ENCODE results near the gene AGL.
"Not testable (repeated sequence)": the region's sequence is repeated elsewhere in the genome, so short reads cannot be mapped to it uniquely, and the experiment has no call there.

The AGL gene

DNA sequence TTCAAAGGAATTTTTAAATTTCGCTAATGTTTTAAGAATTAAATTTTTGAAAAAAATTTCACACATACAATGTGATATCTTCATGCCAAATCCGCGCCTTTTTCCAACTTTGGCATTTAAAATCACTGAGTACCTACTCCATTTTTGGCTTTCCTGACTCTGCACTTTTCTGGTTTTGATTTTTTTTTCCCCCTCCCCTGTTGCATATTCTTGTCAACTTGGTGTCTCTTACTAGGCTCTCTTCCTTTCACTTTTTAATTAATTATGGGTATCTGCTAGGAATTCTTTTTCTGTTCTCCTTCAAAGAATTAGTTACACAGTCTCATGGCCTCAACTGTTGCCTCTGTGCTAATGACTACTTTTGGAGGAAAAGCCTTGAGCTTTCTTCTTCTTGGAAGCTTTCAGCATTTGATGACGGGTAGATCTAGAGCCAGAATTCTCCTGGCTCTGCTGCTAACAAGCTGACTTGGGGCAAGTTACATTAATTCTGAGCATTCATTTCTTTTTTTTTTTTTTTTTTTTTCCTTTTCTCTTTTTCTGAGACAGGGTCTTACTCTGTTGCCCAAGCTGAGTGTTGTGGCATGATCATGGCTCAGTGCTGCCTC, 1.8 kb downstream of the AGL start:
- no peak for DNase-seq (ENCODE audit: low read depth in 2 of 2)

DNA sequence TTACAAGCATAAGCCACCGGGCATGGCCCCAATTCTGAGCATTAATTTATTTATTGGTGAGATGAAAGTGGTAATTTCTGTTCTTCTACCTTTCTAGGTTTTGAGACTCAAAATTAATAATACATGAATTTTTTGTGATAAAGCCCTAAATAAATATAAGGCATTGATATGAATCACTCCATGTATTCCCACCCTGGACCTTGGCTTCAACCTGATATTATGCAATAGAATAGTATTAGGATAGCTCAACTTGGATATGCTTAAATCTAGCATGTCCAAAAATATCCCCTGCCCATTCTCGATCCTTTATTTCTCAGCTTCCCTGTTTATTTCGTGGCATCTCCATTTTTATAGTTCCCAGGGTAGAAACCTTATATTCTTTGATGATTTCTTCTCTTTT, 2.5 kb downstream of the AGL start:
- no peak for DNase-seq (ENCODE audit: low read depth in 2 of 2)

DNA sequence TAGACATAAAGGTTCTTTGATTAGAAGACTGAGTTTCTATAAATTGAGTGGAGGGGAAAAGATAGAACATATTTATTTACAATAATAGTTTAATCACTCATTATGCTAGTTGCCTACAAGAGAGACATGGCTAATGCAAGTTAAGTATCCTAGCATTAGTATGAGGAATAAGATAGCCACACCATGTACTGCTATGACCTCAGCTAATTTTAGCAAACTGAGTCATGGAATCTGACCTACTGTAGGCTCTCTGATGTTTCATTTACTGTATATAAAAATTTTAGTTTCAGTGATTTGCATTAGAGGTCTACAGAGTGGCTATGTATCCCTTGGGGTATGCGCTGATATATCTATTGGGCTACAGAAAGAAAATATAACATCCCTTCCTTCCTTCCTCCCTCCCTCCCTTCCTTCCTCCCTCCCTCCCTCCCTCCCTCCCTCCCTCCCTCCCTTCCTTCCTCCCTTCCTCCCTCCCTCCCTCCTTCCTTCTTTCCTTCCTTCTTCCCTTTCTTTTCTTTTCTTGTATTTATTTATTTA, 5.8 kb downstream of the AGL start:
- DNase-seq (ENCODE audit: low read depth in 2 of 2) = no peak

DNA sequence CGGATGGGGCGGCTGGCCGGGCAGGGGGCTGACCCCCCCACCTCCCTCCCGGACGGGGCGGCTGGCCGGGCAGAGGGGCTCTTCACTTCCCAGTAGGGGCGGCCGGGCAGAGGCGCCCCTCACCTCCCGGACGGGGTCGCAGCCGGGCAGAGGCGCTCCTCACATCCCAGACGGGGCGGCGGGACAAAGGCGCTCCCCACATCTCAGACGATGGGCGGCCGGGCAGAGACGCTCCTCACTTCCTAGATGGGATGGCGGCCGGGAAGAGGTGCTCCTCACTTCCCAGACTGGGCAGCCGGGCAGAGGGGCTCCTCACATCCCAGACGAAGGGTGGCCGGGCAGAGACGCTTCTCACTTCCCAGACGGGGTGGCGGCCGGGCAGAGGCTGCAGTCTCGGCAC, 6.9 kb downstream of the AGL start:
- DNase-seq (ENCODE audit: low read depth in 2 of 2) = not testable (repeated sequence)

DNA sequence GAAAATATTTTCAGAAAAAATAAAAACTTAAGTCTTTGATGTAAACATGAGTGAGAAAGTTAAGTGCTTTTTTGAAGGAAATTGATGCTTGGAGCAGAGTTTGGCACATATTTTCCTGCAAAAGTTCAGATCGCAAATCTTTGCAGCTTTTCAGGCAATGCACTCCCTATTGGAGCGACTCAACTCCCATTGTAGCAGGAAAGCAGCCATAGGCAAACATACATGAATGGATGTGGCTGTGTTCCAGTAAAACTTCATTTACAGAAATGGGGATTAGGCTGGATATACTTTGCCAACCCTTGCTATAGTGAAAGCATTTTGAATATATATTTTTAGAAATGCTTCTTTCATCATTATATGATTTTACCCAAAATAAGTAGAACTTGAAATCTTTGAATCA, 8.1 kb downstream of the AGL start:
- DNase-seq (ENCODE audit: low read depth in 2 of 2) = no peak

DNA sequence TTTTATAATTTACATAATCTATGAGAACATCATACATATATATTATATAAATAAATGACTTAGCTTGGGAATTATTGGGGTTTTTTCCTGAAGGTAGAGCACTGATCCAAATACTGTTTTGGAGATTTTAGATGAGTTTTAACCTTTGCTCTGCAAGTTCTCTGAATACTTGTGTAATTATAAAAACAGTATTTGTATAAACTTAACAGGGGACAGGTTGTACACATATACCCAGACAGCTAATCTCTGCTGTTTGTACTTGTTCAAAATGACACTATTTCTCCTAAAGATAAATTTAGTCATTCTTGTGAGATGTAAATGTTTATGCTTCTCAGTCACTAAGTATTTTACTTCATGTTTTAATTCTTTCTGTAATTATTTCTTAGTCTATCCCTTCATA, 8.7 kb downstream of the AGL start:
- DNase-seq (ENCODE audit: low read depth in 2 of 2) = no peak

DNA sequence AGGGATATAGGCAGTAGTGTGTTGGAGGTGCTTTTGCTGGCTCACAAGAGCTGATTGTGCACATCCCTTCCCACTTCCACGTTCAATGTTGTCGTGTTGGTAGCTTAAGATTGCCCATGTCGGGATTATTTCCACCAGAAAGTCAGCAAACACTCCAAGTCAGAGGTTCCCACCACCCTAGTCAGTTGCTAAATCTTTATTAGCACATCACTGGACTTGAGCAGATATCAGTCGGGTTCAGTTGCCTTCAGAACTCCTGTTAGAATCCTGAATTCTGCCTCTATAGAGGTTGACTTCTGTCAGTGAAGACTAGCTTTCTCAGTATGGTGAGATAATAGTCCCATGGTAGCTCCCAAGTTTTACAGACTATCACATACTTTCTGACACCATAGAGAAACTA, 10.5 kb downstream of the AGL start:
- no peak for DNase-seq (ENCODE audit: low read depth in 2 of 2)

DNA sequence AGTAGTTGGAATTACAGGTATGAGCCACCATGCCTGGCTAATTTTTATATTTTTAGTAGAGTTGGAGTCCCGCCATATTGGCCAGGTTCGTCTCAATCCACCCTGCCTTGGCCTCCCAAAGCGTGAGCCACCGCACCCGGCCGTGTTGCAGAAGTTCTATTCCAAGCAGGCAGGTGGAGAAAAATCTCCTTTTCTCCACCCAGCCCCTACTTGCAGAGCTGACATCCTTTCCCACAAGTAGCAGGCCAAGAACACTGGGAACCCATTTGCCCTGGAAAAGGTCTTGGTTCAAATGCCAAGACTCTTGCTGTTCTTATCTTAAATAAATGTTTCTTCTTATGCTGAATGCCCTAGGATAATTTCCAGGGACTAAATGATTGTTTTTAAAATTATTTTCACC, 17.5 kb downstream of the AGL start:
- DNase-seq (ENCODE audit: low read depth in 2 of 2) = no peak

DNA sequence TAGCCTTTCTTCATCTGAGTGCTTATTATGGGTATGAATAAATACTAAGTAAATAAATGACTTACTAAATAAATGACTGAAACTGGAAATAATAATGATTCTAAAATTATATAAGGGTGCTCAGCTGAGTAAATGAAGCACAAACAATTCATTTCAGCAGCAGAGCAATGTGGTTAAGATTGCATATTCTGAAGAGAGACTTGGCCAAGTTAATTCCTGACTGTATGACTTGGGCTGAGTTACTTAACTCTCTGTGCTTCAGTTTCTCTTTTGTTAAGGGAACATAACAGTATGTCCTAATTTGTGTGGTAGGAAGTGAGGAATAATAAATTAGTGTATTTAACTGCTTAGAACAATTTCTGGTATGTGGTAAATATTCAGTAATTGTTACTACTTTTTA, 19.1 kb downstream of the AGL start:
- no peak for DNase-seq (ENCODE audit: low read depth in 2 of 2)

DNA sequence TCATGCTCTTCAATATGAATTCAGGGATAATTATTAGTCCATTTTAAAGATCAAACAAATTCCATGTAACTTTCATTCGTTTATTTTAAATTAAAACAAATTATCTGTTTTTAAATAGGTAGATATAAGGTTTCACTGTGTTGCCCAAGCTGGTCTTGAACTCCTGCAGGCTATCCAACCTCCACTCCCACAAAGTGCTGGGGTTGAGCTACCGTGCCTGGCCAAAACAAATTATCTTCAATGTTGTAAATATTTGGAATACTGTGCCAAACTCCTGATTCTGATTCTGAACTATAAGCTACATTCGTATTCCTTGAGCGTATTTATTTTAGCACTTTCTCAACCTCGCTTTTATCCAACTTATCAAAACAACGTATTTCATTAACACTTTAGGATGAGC, 19.6 kb downstream of the AGL start:
- no peak for DNase-seq (ENCODE audit: low read depth in 2 of 2)

DNA sequence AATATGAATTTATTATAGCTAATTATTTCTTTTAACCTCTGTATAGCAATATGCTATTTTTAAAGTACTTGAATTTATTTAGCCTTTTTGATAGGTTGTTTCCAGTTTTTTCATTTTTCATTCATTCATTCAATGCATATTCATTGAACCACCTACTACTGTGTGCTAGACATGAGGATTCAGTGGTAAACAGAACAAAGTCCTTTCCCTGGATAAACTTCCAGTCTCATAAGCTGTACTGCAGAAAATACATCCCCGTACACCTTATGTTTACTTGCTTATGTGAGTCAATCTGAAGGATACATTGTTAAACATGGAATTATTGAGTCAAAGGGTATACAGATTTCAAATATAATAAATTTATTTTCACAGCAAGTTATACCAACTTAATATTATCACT, 21.9 kb downstream of the AGL start:
- no peak for DNase-seq (ENCODE audit: low read depth in 2 of 2)

DNA sequence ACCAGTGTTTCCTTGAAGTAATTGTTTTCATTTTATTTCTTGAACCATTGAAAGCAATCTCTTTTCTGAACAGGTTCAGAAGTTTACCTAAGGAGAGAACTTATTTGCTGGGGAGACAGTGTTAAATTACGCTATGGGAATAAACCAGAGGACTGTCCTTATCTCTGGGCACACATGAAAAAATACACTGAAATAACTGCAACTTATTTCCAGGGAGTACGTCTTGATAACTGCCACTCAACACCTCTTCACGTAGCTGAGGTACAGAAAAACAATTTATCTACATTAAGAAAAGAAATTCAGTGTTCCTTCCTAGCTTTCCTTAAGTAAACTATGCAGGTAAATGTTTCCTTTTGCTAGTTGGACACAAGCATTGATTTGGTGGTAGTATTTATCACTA, 27.4 kb downstream of the AGL start:
- no peak for DNase-seq (ENCODE audit: low read depth in 2 of 2)

DNA sequence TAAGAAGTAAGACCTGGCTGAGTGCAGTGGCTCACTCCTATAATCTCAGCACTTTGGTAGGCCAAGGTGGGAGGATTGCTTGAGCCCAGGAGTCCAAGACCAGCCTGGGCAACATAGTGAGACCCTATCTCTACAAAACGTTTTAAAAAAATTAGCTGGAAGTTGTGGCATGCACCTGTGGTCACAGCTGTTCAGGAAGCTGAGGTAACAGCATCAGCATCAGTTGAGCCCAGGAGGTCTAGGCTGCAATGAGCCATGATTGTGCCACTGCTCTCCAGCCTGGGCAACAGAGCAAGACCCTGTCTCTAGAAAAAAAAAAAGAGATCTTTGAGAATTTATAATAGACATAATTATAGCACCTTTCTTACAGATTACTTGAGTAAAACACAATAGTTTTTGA, 36.0 kb downstream of the AGL start:
- no peak for DNase-seq (ENCODE audit: low read depth in 2 of 2)

DNA sequence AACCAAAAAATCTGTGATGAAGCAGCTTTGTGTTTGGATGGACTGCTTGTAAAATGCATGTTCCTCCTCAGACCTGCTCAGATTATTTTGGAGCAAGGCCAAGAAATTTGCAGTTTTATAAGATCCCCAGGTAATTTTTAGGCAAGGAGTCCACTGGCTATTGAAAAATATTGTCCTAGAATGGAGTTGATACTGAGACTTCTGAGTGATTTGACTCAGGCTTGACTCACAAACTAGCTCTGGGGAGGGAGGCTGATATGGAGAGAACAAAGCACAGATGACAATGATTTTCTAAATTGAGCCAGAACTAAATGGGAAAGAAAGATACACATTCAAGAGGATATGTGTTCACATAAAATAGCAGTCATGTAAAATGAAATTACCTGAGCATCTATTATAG, 36.7 kb downstream of the AGL start:
- DNase-seq (ENCODE audit: low read depth in 2 of 2) = no peak

DNA sequence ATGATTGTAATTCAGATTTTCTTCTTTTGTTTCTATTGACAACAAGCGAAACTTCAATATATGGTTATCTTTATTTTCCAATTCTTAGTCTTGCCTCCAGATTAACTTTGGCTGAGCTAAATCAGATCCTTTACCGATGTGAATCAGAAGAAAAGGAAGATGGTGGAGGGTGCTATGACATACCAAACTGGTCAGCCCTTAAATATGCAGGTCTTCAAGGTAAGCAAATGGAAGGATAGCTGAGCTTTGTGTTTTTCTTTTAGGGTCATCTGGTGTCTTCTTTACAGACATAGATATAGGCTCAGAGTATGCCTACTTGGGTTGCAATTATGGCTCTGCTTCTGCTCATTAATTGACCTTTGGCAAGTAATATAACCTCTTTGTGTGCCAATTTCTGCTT, 37.7 kb downstream of the AGL start:
- DNase-seq (ENCODE audit: low read depth in 2 of 2) = no peak

DNA sequence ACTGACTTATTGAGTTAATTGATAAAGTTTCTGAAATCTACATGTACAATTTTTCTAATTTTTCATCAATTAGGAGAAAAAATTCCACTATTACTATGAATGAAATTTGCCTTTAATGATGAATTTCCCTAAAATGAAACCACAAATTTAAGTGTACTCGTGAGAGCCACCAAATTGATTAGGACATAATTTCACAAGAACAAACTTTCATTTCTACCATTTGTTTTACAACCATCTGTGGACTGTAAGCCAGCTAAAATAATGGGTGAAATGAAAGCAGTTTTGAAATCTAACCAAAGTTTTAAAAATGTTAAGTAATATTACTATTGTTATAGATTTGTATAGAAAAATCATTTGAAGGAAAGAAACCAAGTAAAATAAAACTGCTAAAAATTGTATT, 41.8 kb downstream of the AGL start:
- no peak for DNase-seq (ENCODE audit: low read depth in 2 of 2)

DNA sequence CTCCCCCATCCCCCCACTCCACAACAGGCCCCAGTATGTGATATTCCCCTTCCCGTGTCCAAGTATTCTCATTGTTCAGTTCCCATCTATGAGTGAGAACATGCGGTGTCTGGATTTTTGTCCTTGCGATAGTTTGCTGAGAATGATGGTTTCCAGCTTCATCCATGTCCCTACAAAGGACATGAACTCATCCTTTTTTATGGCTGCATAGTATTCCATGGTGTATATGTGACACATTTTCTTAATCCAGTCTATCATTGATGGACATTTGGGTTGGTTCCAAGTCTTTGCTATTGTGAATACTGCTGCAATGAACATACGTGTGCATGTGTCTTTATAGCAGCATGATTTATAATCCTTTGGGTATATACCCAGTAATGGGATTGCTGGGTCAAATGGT, 53.1 kb downstream of the AGL start:
- not testable (repeated sequence) for DNase-seq (ENCODE audit: low read depth in 2 of 2)

DNA sequence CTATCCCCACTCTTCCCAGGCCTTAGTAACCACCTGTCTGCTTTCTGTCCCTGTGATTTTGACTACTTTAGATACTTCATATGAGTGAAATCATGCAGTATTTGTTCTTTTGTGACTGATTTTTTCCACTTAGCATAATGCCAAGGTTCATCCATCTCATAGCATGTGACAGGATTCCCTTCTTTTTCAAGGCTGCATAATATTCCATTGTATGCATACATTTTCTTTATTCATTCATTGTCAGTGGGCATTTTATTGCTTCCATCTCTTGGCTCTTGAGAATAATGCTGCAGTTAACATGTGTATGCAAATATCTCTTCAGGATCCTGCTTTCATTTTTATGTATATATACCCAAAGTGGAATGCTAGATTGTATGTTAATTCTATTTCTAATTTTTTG, 56.4 kb downstream of the AGL start:
- no peak for DNase-seq (ENCODE audit: low read depth in 2 of 2)

DNA sequence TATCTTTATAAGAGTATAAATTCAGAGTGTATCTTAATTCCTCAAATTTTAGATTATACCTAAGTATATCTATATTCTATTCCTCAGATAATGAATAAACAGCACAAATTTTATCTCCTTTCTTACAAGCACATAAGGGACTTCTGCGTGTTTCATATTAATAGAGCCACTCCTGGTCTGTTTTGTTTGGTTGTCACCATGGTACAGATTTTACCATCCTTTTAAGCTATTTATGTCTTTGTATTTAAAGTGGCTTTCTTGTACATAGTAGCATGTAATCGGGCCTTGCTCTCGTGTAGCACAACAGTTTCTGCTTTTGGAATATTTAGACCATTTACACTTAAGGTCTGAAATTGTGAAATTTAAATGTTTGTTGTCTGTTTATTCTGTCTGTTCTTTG, 67.1 kb downstream of the AGL start:
- no peak for DNase-seq (ENCODE audit: low read depth in 2 of 2)

DNA sequence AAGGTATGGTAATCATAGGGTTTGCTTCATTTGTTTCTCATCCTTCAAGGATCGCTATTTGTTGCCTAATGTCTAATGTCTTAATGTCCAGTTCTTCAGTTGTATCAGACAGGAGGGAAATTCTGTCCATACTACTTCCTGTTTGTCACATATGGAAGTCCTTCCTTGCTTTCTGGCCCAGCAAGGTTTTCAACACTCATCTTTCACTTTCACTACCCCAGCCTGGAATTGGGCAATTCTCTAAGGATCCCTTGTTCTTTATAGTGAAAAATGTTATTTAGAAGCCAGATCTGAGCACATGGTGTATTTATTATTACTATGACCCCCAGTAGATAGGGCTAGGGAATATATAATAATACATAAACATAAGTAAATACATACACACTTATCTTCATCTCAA, 69.1 kb downstream of the AGL start:
- no peak for DNase-seq (ENCODE audit: low read depth in 2 of 2)

DNA sequence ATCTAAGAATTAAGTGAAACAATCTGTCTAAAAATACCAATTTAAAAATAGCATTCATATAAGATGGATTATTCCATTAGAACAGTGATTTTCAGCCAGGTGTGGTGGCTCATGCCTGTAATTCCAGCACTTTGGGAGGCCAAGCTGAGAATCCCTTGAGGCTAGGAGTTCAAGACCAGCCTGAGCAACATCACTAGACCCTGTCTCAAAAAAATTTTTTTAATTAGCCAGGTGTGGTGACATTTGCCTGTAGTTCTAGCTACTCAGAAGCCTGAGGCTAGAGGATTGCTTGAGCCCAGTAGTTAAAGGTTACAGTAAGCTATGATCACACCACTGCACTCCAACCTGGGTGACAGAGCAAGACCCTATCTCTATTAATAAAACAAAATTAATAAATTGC, 84.6 kb downstream of the AGL start:
- DNase-seq (ENCODE audit: low read depth in 2 of 2) = no peak

DNA sequence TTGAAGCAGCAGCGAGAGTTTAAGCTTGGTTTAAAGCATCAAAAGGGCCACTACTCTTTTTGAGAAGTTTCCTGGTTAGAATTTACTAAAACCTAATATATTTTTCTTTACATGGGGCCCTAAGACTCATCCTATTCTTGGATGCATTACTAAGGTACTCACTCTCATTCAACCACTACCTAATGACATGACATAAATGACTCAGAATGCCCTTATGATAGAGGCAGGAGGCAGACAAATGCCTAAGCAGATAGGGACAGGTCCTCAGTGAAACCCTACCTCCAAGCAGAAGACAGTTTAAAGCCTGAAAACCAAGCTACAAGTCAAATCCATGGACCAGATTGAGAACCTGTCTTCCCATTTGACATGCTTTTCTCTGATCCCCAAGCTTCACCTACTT, 85.4 kb downstream of the AGL start:
- DNase-seq (ENCODE audit: low read depth in 2 of 2) = no peak

DNA sequence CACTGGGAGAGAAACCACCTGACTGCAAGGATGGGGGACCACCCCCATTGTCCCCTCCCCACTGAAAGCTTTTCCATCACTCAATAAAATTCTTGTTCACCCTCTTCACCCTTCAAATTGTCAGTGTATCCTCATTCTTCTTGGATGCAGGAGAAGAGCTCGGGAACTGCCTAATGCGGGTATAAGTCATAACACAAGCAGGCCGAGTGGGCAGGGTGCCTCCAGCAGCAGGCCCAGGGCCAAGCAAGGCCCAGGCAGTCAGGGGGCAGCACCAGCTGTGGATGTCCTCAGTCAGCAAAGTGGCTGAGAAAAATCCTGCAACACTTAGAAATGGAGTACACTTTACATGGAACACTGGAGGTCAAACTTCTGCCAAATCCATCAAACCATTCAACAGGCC, 85.9 kb downstream of the AGL start:
- no peak for DNase-seq (ENCODE audit: low read depth in 2 of 2)

DNA sequence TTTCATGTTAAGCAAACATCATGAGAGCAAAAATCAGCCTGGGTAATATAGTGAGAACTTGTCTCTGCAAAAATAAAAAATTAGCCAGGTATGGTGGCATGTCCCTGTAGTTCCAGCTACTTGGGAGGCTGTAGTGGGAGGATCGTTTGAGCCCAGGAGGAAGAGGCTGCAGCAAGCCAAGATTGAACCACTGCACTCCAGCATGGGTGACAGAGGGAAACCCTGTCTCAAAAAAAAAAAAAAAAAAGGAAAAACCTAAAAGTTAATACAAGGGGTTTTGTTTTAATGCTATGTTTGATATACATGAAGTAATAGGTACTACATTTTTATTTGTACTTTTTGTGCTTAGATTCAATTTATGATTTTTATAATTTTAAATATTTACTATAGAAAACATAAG, 92.6 kb downstream of the AGL start:
- no peak for DNase-seq (ENCODE audit: low read depth in 2 of 2)
